ENCODE results near the gene FEM1A. TPM values are rescaled to one million over a fixed set of nuclear protein-coding genes. Genes with fewer than 3 reads are reported as not detected.
"Not testable (repeated sequence)": the region's sequence is repeated elsewhere in the genome, so short reads cannot be mapped to it uniquely, and the experiment has no call there.

The FEM1A gene
- total RNA-seq, 1 donor from 2014 or later, result 17.3 TPM

DNA sequence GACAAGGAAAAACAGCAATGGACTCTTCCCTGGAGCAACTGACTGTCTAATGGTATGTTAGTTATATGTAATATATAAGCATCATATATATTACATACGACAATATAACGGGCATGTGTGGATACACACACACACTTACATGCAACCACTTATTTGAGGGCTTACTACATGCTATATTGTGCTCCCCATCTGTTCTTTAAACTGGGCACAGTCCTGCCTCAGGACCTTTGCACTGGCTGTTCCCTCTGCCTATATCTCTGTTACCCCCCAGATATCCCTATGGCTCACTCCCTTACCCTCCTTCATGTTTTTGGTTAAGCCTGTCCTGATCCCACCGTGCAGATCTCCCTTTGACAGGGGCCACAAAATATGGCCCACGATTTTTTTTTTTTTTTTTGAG lies 29.7 kb downstream of the FEM1A start:
- Mint-ChIP-seq H3K4me3 (no peak overlapping the region), H3K4me1 (no peaks in the 10 kb centered on the region), H3K27ac (ENCODE audit: unreplicated experiment) (no peak overlapping the region), H3K27me3 (ENCODE audit: low read depth) (no peaks in the 10 kb centered on the region), H3K9me3 (no peaks in the 10 kb centered on the region), H3K36me3 (ENCODE audit: low read depth) (no peaks in the 10 kb centered on the region)
- TF ChIP-seq CTCF (conservative IDR thresholded peaks at IDR 0.05), result no peak
- DNase-seq (ENCODE audit: low read depth, low spot score), result no peak

- H3K4me3 Mint-ChIP-seq; H3K36me3 Mint-ChIP-seq (ENCODE audit: low read depth); H3K9me3 Mint-ChIP-seq; H3K27ac Mint-ChIP-seq (ENCODE audit: unreplicated experiment); DNase-seq (ENCODE audit: low read depth, low spot score); H3K4me1 Mint-ChIP-seq; H3K27me3 Mint-ChIP-seq (ENCODE audit: low read depth): not testable (repeated sequence)
Observed at GRCh38 chr19:4822354-4822753, 30.8 kb downstream of the FEM1A start.

DNA sequence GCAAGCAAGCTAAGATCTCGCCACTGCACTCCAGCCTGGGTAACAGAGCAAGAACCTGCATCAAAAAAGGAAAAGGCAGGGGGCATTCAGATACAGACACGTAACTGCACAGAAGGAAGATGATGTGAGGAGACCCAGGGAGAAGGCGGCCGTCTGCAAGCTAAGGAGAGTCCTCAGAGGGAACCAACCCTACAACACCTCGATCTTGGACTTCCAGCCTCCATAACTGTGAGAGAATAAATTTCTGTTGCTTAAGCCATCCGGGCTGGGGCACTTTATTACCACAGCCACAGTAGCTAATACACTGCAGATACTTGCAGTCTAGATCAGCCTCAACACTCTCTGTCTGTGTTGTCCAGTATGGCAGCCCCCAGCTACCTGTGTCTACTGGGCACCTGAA lies 32.0 kb downstream of the FEM1A start:
- no peaks in the 10 kb centered on the region for H3K4me1 Mint-ChIP-seq
- H3K4me3 Mint-ChIP-seq, result no peak overlapping the region
- DNase-seq (ENCODE audit: low read depth, low spot score), result no peak
- no peaks in the 10 kb centered on the region for H3K27me3 Mint-ChIP-seq (ENCODE audit: low read depth)
- no peak for TF ChIP-seq CTCF (conservative IDR thresholded peaks at IDR 0.05)
- no peak overlapping the region for H3K27ac Mint-ChIP-seq (ENCODE audit: unreplicated experiment)
- no peaks in the 10 kb centered on the region for H3K9me3 Mint-ChIP-seq
- no peaks in the 10 kb centered on the region for H3K36me3 Mint-ChIP-seq (ENCODE audit: low read depth)

DNA sequence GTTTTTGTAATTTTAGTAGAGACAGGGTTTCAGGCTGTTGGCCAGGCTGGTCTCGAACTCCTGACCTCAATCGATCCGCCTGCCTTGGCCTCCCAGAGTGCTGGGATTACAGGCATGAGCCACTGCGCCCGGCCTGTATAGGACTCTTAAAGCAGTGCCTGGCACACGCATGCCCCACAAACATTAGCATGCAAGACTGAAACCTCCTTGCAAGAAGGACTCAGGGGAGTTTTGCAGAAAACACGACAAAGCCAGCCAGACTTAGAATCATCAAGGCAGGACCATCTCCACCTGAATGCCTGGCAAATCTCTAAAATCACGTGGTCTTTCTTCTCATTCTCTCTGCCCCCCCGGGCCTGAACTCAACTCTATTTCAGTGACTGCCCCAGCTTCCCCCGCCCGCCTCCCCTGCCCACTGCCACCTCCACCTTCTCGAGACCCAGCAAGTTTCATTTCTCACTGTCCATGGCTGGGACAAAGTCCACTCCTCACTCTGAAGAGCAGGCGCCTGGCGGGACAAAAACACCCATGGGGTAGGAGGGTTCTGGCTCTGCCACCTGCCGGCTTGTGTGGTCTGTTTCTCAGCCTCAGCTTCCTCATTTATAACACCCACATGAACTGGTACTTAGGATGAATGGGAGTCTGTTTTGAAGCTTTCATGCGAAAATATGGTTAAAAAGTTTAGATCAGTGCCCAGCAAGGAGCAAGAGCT lies 37.6 kb downstream of the FEM1A start:
- TF ChIP-seq CTCF (conservative IDR thresholded peaks at IDR 0.05), result no peak
- no peaks in the 10 kb centered on the region for H3K9me3 Mint-ChIP-seq
- peaks cover 23% of the 10 kb centered on the region for H3K27me3 Mint-ChIP-seq (ENCODE audit: low read depth)
- H3K36me3 Mint-ChIP-seq (ENCODE audit: low read depth), result no peaks in the 10 kb centered on the region
- peaks cover 7% of the 10 kb centered on the region for H3K4me1 Mint-ChIP-seq
- no peak for DNase-seq (ENCODE audit: low read depth, low spot score)
- peak overlapping the region; percentile 56 for H3K4me3 Mint-ChIP-seq
- H3K27ac Mint-ChIP-seq (ENCODE audit: unreplicated experiment), result no peak overlapping the region

DNA sequence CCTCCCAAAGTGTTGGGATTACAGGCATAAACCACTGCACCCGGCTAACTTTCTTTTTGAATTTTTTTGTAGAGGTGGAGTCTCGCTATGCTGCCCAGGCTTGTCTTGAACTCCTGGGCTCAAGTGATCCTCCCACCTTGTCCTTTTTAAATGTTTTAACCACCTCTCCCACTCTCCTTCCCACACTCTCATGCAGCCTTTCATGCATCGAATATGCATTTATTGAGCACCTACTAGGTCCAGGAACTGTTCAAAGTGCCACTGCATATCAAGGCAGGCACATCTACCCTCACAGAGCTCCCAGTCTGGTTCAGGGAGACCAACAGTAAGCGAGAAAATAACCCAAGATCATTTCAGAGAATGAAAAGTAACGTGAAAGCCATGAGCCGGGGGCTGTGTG lies 38.8 kb downstream of the FEM1A start:
- no peak overlapping the region for H3K27ac Mint-ChIP-seq (ENCODE audit: unreplicated experiment)
- H3K27me3 Mint-ChIP-seq (ENCODE audit: low read depth), result peaks cover 23% of the 10 kb centered on the region
- peak overlapping the region; percentile 66 for H3K4me3 Mint-ChIP-seq
- H3K9me3 Mint-ChIP-seq, result no peaks in the 10 kb centered on the region
- TF ChIP-seq CTCF (conservative IDR thresholded peaks at IDR 0.05), result no peak
- no peaks in the 10 kb centered on the region for H3K36me3 Mint-ChIP-seq (ENCODE audit: low read depth)
- no peak for DNase-seq (ENCODE audit: low read depth, low spot score)
- H3K4me1 Mint-ChIP-seq, result peaks cover 7% of the 10 kb centered on the region

DNA sequence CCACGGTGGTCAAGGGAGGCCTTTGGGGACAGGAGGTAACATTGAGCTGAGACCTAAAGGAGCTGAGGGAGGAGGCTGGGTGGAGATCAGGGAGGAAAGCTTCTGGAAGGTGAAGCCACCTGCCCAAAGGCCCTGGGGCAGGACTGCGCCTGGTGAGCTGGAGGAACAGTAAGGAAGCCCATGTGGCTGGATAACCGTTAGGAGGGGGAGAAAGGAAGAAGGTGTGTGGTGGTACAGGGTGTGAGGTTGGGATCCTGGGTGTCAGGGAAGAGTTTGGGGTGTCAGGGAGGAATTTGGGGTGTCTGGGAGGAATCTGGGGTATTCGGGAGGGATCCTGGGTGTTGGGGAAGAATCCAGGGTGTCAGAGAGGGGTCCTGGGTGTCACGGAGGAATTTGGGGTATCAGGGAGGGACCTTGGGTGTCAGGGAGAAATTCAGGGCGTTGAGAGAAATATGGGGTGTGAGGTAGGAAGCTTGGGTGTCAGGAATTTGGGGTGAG lies 39.3 kb downstream of the FEM1A start:
- Mint-ChIP-seq H3K4me1 (peaks cover 7% of the 10 kb centered on the region), H3K4me3 (peak overlapping the region; percentile 66), H3K9me3 (no peaks in the 10 kb centered on the region), H3K27ac (ENCODE audit: unreplicated experiment) (no peak overlapping the region), H3K36me3 (ENCODE audit: low read depth) (no peaks in the 10 kb centered on the region), H3K27me3 (ENCODE audit: low read depth) (peaks cover 23% of the 10 kb centered on the region)
- no peak for TF ChIP-seq CTCF (conservative IDR thresholded peaks at IDR 0.05)
- no peak for DNase-seq (ENCODE audit: low read depth, low spot score)
